Myometrial cell (primary cell): Measurements from ENCODE around the gene GPER1. TPM values are rescaled to one million over a fixed set of nuclear protein-coding genes. Genes with fewer than 3 reads are reported as not detected.

ENCODE experiments used
- total RNA-seq: library from RNA; depleted of rRNA; stranded (reverse); fragments of >200 nt; gene quantifications from 2 replicates; pipeline ENCODE4 v1.2.3, GENCODE V29; 2015

The GPER1 gene
- total RNA-seq, result 3.2 and 4.3 TPM in 2 replicates

GRCh38 chr7:1087952-1088920 lies at the start of gene GPER1:
Gene GPER1 (plus strand): TSS chr7:1088113. CDS start chr7:1091729, 3,616 bp downstream.

GRCh38 chr7:1044189-1045068 lies 43.5 kb upstream of the GPER1 start, which contains the start of gene GPR146:
Gene GPR146 (plus strand): TSS chr7:1044546. CDS start chr7:1057516, 12,970 bp downstream.

Other genes with a start within 250 kb of the GPER1 start
- gene GET4, start 211.6 kb upstream of the GPER1 start, total RNA-seq, result 18.4 and 23.6 TPM in 2 replicates
- gene ADAP1, start 133.4 kb upstream of the GPER1 start, total RNA-seq, result 2.3 and 2.5 TPM in 2 replicates
- 3.2 and 7.1 TPM in 2 replicates for gene COX19, start 112.6 kb upstream of the GPER1 start, total RNA-seq
- not detected in 2 replicates for gene CYP2W1, start 104.9 kb upstream of the GPER1 start, total RNA-seq
- not detected in 2 replicates for gene GPR146, start 43.6 kb upstream of the GPER1 start, total RNA-seq
- 18.7 and 20.2 TPM in 2 replicates for gene ZFAND2A, start 72.1 kb downstream of the GPER1 start, total RNA-seq
- gene UNCX, start 144.8 kb downstream of the GPER1 start, total RNA-seq, result not detected in 2 replicates